ENCODE measurements around the gene TRMT13.

DNA sequence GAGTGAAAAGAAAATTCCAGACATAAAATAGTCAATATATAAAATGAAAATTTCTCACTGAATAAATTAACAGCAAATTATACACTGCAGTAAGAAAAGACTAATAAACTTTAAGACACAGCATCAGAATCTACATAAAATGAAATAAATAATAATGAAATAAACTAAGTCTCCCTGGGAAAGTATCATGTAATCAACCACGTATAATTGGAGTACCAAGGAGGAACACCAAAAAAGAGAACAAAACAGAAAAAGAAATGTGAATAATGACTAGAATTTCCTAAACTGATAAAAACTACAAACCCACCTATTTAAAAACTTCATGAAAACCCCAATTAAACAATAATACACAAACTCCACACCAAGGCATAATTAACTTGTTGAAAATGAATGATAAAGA is 43.9 kb upstream of the TRMT13 start:
- TF ChIP-seq, protein P1, sequence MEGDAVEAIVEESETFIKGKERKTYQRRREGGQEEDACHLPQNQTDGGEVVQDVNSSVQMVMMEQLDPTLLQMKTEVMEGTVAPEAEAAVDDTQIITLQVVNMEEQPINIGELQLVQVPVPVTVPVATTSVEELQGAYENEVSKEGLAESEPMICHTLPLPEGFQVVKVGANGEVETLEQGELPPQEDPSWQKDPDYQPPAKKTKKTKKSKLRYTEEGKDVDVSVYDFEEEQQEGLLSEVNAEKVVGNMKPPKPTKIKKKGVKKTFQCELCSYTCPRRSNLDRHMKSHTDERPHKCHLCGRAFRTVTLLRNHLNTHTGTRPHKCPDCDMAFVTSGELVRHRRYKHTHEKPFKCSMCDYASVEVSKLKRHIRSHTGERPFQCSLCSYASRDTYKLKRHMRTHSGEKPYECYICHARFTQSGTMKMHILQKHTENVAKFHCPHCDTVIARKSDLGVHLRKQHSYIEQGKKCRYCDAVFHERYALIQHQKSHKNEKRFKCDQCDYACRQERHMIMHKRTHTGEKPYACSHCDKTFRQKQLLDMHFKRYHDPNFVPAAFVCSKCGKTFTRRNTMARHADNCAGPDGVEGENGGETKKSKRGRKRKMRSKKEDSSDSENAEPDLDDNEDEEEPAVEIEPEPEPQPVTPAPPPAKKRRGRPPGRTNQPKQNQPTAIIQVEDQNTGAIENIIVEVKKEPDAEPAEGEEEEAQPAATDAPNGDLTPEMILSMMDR (IDR thresholded peaks at IDR 0.05): no peak
- no peak for TF ChIP-seq EZH2phosphoT487 (IDR thresholded peaks at IDR 0.05; ENCODE audit: borderline replicate concordance, low read depth)
- TF ChIP-seq GABPA (IDR thresholded peaks at IDR 0.05; ENCODE audit: low read depth): no peak
- TF ChIP-seq RFX5 (IDR thresholded peaks at IDR 0.05; ENCODE audit: low read length): no peak
- TF ChIP-seq TAF1 (IDR thresholded peaks at IDR 0.05; ENCODE audit: borderline replicate concordance, low read depth, low read length): no peak
- TF ChIP-seq RAD21 (IDR thresholded peaks at IDR 0.05; ENCODE audit: low read length): no peak
- TF ChIP-seq, protein P2, sequence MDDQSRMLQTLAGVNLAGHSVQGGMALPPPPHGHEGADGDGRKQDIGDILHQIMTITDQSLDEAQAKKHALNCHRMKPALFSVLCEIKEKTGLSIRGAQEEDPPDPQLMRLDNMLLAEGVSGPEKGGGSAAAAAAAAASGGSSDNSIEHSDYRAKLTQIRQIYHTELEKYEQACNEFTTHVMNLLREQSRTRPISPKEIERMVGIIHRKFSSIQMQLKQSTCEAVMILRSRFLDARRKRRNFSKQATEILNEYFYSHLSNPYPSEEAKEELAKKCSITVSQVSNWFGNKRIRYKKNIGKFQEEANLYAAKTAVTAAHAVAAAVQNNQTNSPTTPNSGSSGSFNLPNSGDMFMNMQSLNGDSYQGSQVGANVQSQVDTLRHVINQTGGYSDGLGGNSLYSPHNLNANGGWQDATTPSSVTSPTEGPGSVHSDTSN (IDR thresholded peaks at IDR 0.05): no peak
- TF ChIP-seq POLR2AphosphoS5 (IDR thresholded peaks at IDR 0.05; ENCODE audit: low read depth, low read length): no peak
- no peak for TF ChIP-seq RCOR1 (IDR thresholded peaks at IDR 0.05; ENCODE audit: low read length)
- TF ChIP-seq EP300 (IDR thresholded peaks at IDR 0.05; ENCODE audit: borderline replicate concordance in 1 of 2, low read depth in 1 of 2, low read length in 1 of 2): no peak
- TF ChIP-seq, protein P3, sequence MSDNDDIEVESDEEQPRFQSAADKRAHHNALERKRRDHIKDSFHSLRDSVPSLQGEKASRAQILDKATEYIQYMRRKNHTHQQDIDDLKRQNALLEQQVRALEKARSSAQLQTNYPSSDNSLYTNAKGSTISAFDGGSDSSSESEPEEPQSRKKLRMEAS (IDR thresholded peaks at IDR 0.05; ENCODE audit: low read depth): no peak
- TF ChIP-seq, protein P4, sequence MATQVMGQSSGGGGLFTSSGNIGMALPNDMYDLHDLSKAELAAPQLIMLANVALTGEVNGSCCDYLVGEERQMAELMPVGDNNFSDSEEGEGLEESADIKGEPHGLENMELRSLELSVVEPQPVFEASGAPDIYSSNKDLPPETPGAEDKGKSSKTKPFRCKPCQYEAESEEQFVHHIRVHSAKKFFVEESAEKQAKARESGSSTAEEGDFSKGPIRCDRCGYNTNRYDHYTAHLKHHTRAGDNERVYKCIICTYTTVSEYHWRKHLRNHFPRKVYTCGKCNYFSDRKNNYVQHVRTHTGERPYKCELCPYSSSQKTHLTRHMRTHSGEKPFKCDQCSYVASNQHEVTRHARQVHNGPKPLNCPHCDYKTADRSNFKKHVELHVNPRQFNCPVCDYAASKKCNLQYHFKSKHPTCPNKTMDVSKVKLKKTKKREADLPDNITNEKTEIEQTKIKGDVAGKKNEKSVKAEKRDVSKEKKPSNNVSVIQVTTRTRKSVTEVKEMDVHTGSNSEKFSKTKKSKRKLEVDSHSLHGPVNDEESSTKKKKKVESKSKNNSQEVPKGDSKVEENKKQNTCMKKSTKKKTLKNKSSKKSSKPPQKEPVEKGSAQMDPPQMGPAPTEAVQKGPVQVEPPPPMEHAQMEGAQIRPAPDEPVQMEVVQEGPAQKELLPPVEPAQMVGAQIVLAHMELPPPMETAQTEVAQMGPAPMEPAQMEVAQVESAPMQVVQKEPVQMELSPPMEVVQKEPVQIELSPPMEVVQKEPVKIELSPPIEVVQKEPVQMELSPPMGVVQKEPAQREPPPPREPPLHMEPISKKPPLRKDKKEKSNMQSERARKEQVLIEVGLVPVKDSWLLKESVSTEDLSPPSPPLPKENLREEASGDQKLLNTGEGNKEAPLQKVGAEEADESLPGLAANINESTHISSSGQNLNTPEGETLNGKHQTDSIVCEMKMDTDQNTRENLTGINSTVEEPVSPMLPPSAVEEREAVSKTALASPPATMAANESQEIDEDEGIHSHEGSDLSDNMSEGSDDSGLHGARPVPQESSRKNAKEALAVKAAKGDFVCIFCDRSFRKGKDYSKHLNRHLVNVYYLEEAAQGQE (IDR thresholded peaks at IDR 0.05; ENCODE audit: low read depth, low read length): no peak
- no peak for TF ChIP-seq YY1 (IDR thresholded peaks at IDR 0.05; ENCODE audit: low read depth)
